ENCODE measurements around the gene ATG4C. TPM values are rescaled to one million over a fixed set of nuclear protein-coding genes. Genes with fewer than 3 reads are reported as not detected.

Gene ATG4C
- total RNA-seq, 4 donors from 2014 or later = 2.5 to 5.8 (median 4.5) TPM

DNA sequence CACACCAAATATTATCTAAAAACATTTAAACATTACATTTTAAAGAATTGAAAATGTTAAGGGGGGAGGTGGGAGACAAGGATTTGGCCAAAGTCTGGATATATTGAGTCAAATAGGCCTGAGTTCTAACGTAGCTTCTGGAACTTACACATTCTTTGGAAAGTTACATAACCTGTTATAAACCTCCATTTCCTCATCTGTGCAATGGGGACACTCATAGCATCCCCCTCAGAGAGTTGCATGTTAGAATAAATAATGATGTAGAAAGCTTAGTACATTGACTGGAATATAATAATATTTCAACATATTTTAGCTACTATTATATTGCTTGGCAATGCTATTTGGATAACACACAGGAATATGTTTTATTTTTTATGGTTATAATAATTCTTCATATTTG lies 117.7 kb downstream of the ATG4C start:
- no peak overlapping the region for H3K4me3 ChIP-seq
- in situ Hi-C loops (cut with MboI; ENCODE audit: low sequenced_read_pairs in 4 of 4) (no loop called here), intact Hi-C loops (cut with DNase I; ENCODE audit: low total_unique reads) (no loop called here)
- ATAC-seq (no peak), DNase-seq (no peak)
- H3K36me3 ChIP-seq = no peaks in the 10 kb centered on the region
- H3K27ac ChIP-seq = no peak overlapping the region
- no peaks in the 10 kb centered on the region for H3K4me1 ChIP-seq
- TF ChIP-seq POLR2A (IDR thresholded peaks at IDR 0.05) (no peak), CTCF (IDR thresholded peaks at IDR 0.05 in 4 of 5, conservative IDR thresholded peaks at IDR 0.05 in 1 of 5) (no peak)
- H3K27me3 ChIP-seq = no peaks in the 10 kb centered on the region
- no peaks in the 10 kb centered on the region for H3K9me3 ChIP-seq

GRCh38 chr1:62903522-62903921 lies 119.6 kb downstream of the ATG4C start:
- H3K4me3 ChIP-seq = no peak overlapping the region
- TF ChIP-seq CTCF (IDR thresholded peaks at IDR 0.05 in 4 of 5, conservative IDR thresholded peaks at IDR 0.05 in 1 of 5) = no peak
- no peak for TF ChIP-seq POLR2A (IDR thresholded peaks at IDR 0.05)
- H3K27me3 ChIP-seq = no peaks in the 10 kb centered on the region
- no peaks in the 10 kb centered on the region for H3K4me1 ChIP-seq
- no peak overlapping the region for H3K27ac ChIP-seq
- in situ Hi-C loops (cut with MboI; ENCODE audit: low sequenced_read_pairs in 4 of 4) (no loop called here), intact Hi-C loops (cut with DNase I; ENCODE audit: low total_unique reads) (no loop called here)
- ATAC-seq (no peak), DNase-seq (no peak)
- H3K9me3 ChIP-seq = no peaks in the 10 kb centered on the region
- H3K36me3 ChIP-seq = no peaks in the 10 kb centered on the region

DNA sequence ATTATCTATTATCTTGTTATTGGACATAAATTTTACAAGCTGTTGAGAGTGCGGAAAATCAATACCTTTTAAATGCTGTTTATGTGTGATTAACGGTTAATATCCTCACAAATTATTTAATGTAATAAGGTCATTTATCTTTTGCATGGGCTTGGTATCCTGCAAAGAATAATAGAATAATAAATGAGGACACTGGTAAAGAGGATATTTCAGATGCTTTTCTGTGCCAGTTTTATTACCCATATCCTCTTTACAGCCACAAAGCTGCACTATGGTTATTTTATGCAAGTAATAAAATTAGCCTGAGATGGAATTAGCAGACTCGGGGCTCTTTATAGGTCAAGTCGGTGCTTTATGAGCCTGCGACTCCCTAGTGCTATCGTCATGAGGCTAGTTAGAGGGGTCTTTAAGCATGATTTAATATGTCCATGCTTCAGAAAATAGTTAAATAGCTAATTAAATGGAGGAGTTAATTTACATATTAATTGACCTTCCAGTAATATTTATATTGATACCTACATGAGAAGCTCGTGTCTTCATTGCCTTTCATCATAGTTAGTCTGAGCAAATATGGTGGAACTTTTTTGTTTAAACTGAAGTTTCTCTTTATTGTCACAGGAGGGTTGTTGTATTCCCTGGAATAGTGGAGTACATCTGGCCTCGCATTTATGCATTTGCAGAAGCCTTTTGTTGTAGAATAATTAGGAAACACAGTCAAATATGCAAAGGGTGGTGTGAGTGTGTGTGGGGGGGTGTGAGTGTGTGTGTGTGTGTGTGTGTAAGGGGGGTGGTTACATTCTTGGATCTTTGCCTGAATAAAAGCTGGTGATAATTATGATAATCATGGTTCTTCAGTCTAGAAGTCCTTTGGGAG lies 120.3 kb downstream of the ATG4C start:
- no peaks in the 10 kb centered on the region for H3K27me3 ChIP-seq
- no peak for DNase-seq
- H3K4me1 ChIP-seq = no peaks in the 10 kb centered on the region
- H3K9me3 ChIP-seq = no peaks in the 10 kb centered on the region
- in situ Hi-C loops (cut with MboI; ENCODE audit: low sequenced_read_pairs in 4 of 4) = no loop called here
- no peak for ATAC-seq
- no peak overlapping the region for H3K27ac ChIP-seq
- H3K36me3 ChIP-seq = no peaks in the 10 kb centered on the region
- TF ChIP-seq CTCF (IDR thresholded peaks at IDR 0.05 in 4 of 5, conservative IDR thresholded peaks at IDR 0.05 in 1 of 5) = no peak
- no peak for TF ChIP-seq POLR2A (IDR thresholded peaks at IDR 0.05)
- H3K4me3 ChIP-seq = no peak overlapping the region
- intact Hi-C loops (cut with DNase I; ENCODE audit: low total_unique reads) = no loop called here

DNA sequence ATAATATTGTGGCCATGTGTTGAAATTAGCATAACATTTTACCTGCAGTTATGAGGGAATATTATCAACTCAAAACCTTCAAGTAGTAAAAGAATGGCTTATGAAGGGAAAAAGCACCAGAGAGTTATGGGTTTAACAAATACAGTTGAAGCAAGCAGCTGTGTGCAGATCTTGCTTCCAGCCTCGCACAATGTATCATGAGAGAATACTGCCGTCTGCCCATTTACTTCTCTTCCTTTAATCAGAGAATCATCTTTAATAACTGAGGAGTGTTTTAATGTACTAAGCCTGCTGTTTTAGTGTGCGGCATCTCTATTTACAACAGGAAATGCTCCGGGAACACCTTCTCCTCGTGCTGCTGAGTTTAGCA lies 120.9 kb downstream of the ATG4C start:
- Histone ChIP-seq H3K27ac (no peak overlapping the region), H3K27me3 (no peaks in the 10 kb centered on the region), H3K4me1 (no peaks in the 10 kb centered on the region), H3K36me3 (no peaks in the 10 kb centered on the region), H3K4me3 (no peak overlapping the region), H3K9me3 (no peaks in the 10 kb centered on the region)
- no peak for ATAC-seq
- DNase-seq = no peak
- intact Hi-C loops (cut with DNase I; ENCODE audit: low total_unique reads) (no loop called here), in situ Hi-C loops (cut with MboI; ENCODE audit: low sequenced_read_pairs in 4 of 4) (no loop called here)
- TF ChIP-seq CTCF (IDR thresholded peaks at IDR 0.05 in 4 of 5, conservative IDR thresholded peaks at IDR 0.05 in 1 of 5) (no peak), POLR2A (IDR thresholded peaks at IDR 0.05) (no peak)

Data from gastrocnemius medialis (tissue), 4 donors.